BJ (cell line): ENCODE results near the gene TMEM128. TPM values are rescaled to one million over a fixed set of nuclear protein-coding genes. Genes with fewer than 3 reads are reported as not detected.

Experiments used
- CTCF ChIA-PET: fragments of 350-600 bp; formaldehyde crosslinking; extraction: SDS; loops from one replicate; lab custom pipeline; 2021; ENCODE audit warnings: antibody characterized with exemption, inconsistent platforms; lab: Yijun Ruan, JAX
- POLR2A ChIA-PET: fragments of 300-600 bp; sonication (Branson Sonifier 250); formaldehyde crosslinking; extraction: SDS; loops from one replicate; lab custom pipeline; 2021; ENCODE audit warnings: antibody characterized with exemption; lab: Charles Lee
- DNase-seq: peaks from one replicate; pipeline ENCODE4 v3.0.0-alpha.2; 2011; ENCODE audit warnings: low read depth
- H3K27me3 ChIP-seq: 2 replicates; pipeline ENCODE4 v1.6.0; 2011; ENCODE audit warnings: low read length; ENCODE audit not compliant: control insufficient read depth, insufficient read depth
- H3K36me3 ChIP-seq: 2 replicates; pipeline ENCODE4 v1.5.1; 2011; ENCODE audit warnings: low read length; ENCODE audit not compliant: control insufficient read depth, insufficient read depth
- H3K4me3 ChIP-seq: 2 replicates; pipeline ENCODE4 v1.5.1; 2011; ENCODE audit warnings: low read depth, mild to moderate bottlenecking, control low read depth, low read length
- polyA plus RNA-seq: library from polyadenylated mRNA; depleted of rRNA; stranded (reverse); fragments of >200 nt; gene quantifications from 2 replicates; pipeline ENCODE4 v1.2.3, GENCODE V29; 2011
- TF ChIP-seq, protein P1 (sequence below): IDR thresholded peaks from 2 replicates; pipeline ENCODE4 v1.5.1; 2011; ENCODE audit warnings: low read depth, mild to moderate bottlenecking, control low read depth, inconsistent platforms, low read length, moderate library complexity; ENCODE audit not compliant: insufficient read depth

The TMEM128 gene
- polyA plus RNA-seq, 1 experiment: 23.1 TPM

DNA sequence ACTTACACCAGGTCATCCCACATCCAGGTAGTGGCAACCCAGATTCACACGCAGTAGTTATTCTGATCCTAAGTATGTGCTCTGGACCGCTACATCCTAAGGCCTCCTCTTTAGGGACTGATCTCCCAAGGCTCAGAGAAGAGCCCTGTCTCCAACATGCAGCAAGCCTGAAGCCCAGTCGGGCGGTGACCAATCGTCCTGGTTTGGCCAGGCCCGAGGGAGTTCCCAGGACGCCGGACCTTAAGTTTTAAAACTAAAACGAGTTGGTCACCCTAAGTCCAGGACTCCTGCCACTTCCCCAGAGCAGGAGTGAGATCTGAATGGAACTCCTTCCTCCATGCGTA, 41.5 kb upstream of the TMEM128 start:
- H3K27me3 ChIP-seq: no peaks in the 10 kb centered on the region
- TF ChIP-seq, protein P1, sequence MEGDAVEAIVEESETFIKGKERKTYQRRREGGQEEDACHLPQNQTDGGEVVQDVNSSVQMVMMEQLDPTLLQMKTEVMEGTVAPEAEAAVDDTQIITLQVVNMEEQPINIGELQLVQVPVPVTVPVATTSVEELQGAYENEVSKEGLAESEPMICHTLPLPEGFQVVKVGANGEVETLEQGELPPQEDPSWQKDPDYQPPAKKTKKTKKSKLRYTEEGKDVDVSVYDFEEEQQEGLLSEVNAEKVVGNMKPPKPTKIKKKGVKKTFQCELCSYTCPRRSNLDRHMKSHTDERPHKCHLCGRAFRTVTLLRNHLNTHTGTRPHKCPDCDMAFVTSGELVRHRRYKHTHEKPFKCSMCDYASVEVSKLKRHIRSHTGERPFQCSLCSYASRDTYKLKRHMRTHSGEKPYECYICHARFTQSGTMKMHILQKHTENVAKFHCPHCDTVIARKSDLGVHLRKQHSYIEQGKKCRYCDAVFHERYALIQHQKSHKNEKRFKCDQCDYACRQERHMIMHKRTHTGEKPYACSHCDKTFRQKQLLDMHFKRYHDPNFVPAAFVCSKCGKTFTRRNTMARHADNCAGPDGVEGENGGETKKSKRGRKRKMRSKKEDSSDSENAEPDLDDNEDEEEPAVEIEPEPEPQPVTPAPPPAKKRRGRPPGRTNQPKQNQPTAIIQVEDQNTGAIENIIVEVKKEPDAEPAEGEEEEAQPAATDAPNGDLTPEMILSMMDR: no peak
- POLR2A ChIA-PET: no interaction called here
- H3K36me3 ChIP-seq: peaks cover 2% of the 10 kb centered on the region; the same call in 1 of the 2 replicates
- CTCF ChIA-PET: no interaction called here
- peak overlapping the region; percentile 93 for H3K4me3 ChIP-seq
- no peak for DNase-seq

DNA sequence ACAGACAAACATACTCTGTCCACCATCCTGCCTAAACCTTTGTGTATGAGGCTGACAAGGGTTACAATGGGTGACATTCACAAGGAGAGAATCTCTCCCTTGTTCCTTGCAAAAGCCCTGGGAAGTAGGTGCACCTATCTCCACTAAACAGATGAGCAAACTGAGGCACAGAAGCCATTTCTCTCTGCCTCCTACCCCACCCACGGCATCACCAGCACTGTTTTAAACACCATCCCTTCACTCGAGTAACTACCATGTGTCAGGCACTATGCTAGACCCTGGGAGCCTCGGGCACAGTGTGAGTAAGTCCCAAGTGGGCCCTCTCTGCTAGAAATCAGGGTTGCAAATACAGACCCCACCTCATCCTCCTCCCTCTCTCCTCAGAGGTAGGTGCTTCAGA, 41.0 kb upstream of the TMEM128 start:
- peaks cover 4% of the 10 kb centered on the region; the same call in 1 of the 2 replicates for H3K36me3 ChIP-seq
- H3K4me3 ChIP-seq: peak overlapping the region; percentile 93
- POLR2A ChIA-PET: no interaction called here
- H3K27me3 ChIP-seq: no peaks in the 10 kb centered on the region
- no peak for DNase-seq
- TF ChIP-seq, protein P1: no peak
- CTCF ChIA-PET: no interaction called here

DNA sequence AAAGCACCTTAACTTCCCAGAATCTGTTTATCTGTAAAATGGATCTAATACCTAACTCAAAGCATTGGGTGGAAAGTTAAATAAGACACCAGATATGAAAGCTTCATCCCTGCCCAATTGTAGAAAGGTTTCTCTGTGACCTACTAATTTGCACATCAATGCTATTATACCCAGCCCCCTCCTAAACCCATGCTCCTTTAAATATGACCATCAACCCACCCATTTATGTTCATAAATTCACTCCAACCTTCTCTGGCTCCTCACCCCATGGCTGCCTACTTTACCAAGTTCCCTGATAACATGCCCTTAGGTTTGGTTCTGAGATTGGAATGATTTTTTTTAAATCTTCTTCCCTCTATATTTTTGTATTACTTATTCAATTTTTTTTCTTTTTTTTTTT, 40.1 kb upstream of the TMEM128 start:
- DNase-seq: no peak
- Histone ChIP-seq H3K4me3 (no peak overlapping the region), H3K27me3 (no peaks in the 10 kb centered on the region), H3K36me3 (peaks cover 4% of the 10 kb centered on the region; the same call in 1 of the 2 replicates)
- TF ChIP-seq, protein P1: no peak
- CTCF ChIA-PET: interaction anchor here (0.9 kb wide), 1 partner anchor 28 kb away, joined by 3 read pairs; no protein-coding TSS in a partner anchor
- POLR2A ChIA-PET: no interaction called here

DNA sequence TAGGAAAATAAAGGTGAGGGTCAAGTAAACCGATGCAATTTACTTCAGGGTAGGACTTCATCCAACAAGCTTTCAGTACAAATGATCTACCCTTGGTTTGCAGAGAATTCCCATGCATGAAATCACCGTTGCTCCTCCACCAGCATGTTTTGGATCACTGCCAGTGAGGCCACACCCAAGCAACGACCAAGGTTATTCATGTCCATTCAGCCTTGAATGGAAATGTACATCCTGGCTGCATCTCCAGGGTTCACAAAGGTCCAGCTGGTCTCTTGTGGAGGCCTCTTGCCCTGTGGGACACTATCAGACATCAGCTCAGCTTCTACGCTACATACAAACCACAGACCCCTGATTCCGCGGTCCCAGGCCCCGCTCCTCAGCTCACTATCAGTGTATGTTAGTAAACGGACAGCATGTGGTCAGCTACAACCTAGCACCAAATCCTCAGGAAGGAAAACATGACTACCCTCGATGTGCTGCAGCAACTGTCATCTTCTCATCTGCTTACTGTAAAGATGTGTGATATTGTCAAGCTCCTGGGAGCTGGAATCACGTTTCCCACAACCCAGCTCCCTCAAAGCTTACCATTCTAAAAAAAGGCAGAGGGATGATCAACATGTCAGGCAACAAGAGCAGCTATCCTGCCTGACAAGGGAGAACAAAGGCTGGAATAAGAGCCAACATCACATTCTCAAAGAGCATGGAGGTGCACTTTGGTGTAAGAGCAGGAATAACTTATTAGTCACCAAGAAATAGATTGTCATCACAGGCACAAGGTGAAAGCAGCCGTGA, 37.0 kb upstream of the TMEM128 start:
- ChIA-PET CTCF (interaction anchor here (1.0 kb wide), 2 partner anchors 18 to 29 kb away, joined by 3 to 4 read pairs; no protein-coding TSS in a partner anchor), POLR2A (no interaction called here)
- no peaks in the 10 kb centered on the region for H3K27me3 ChIP-seq
- peaks cover 11% of the 10 kb centered on the region for H3K36me3 ChIP-seq
- TF ChIP-seq, protein P1: no peak
- no peak overlapping the region for H3K4me3 ChIP-seq
- no peak for DNase-seq

DNA sequence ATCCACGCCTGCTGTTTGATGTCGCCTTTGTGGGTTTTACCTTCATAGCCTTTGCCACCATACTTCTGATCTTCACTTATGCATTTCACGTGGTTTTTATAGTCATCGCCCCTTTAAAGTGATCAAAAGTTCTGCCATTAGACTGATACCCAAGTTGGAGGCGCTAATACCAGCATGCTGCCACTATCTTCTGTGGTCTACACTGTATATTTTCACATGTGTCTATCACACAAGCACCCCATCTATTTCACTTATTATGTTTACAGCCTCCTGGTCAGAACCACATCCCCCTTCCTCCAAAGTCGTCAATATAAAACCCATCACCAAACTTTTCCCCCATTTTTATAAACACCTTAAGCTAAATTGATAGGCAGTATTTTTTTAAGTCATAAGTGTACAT, 33.8 kb upstream of the TMEM128 start:
- H3K27me3 ChIP-seq: no peaks in the 10 kb centered on the region
- peaks cover 17% of the 10 kb centered on the region for H3K36me3 ChIP-seq
- TF ChIP-seq, protein P1: no peak
- H3K4me3 ChIP-seq: no peak overlapping the region
- POLR2A ChIA-PET: no interaction called here
- CTCF ChIA-PET: no interaction called here
- no peak for DNase-seq
